Activated CD8-positive, alpha-beta T cell treated with anti-CD3 and anti-CD28 coated beads for 36 hours (primary cell): ENCODE results near the gene SOAT2. TPM values are rescaled to one million over a fixed set of nuclear protein-coding genes. Genes with fewer than 3 reads are reported as not detected.

ENCODE experiments used
- ATAC-seq: fragments of 200-7000 bp; cut with Tn5 transposase; one replicate; pipeline ENCODE4 v1.10.0; 2021; ENCODE audit warnings: mild to moderate bottlenecking, moderate library complexity
- CTCF ChIA-PET: fragments of 350-600 bp; sonication (Branson Sonifier 250); formaldehyde crosslinking; loops from one replicate; lab custom pipeline; 2021; ENCODE audit warnings: antibody characterized with exemption; lab: Charles Lee
- POLR2A ChIA-PET: fragments of 350-600 bp; sonication (Branson Sonifier 250); formaldehyde crosslinking; loops from one replicate; lab custom pipeline; 2021; ENCODE audit warnings: antibody characterized with exemption; lab: Charles Lee
- DNase-seq: peaks from one replicate; pipeline ENCODE4 v3.0.0-alpha.2; 2020
- H3K27ac Mint-ChIP-seq: one replicate; pipeline ENCODE4 v1.8.0; 2021; ENCODE audit warnings: mild to moderate bottlenecking, mixed read lengths
- H3K27me3 Mint-ChIP-seq: one replicate; pipeline ENCODE4 v1.8.0; 2021; ENCODE audit warnings: mixed read lengths
- H3K36me3 Mint-ChIP-seq: one replicate; pipeline ENCODE4 v1.8.0; 2021; ENCODE audit warnings: low read depth, mixed read lengths
- H3K4me1 Mint-ChIP-seq: one replicate; pipeline ENCODE4 v1.8.0; 2021; ENCODE audit warnings: low read depth, mixed read lengths
- H3K4me3 Mint-ChIP-seq: one replicate; pipeline ENCODE4 v1.8.0; 2021; ENCODE audit warnings: mild to moderate bottlenecking, moderate library complexity, mixed read lengths
- H3K9me3 Mint-ChIP-seq: one replicate; pipeline ENCODE4 v1.8.0; 2021; ENCODE audit warnings: mixed read lengths
- intact Hi-C: fragments of 100-400 bp; cut with micrococcal nuclease; formaldehyde crosslinking; loops from one replicate; pipeline ENCODE4 v1.10.0; 2022
- total RNA-seq, 2 experiments: library from RNA; stranded (reverse); gene quantifications; one replicate each; pipeline ENCODE4 v1.2.3, GENCODE V29; 2021
- TF ChIP-seq, protein P1 (sequence below): fragments of 200-600 bp; IDR thresholded peaks from one replicate; pipeline ENCODE4 v1.8.0; 2022; ENCODE audit warnings: antibody characterized with exemption, mild to moderate bottlenecking

The SOAT2 gene
- total RNA-seq, 2 experiments from 2014 or later: 5.3 to 6.7 TPM

DNA sequence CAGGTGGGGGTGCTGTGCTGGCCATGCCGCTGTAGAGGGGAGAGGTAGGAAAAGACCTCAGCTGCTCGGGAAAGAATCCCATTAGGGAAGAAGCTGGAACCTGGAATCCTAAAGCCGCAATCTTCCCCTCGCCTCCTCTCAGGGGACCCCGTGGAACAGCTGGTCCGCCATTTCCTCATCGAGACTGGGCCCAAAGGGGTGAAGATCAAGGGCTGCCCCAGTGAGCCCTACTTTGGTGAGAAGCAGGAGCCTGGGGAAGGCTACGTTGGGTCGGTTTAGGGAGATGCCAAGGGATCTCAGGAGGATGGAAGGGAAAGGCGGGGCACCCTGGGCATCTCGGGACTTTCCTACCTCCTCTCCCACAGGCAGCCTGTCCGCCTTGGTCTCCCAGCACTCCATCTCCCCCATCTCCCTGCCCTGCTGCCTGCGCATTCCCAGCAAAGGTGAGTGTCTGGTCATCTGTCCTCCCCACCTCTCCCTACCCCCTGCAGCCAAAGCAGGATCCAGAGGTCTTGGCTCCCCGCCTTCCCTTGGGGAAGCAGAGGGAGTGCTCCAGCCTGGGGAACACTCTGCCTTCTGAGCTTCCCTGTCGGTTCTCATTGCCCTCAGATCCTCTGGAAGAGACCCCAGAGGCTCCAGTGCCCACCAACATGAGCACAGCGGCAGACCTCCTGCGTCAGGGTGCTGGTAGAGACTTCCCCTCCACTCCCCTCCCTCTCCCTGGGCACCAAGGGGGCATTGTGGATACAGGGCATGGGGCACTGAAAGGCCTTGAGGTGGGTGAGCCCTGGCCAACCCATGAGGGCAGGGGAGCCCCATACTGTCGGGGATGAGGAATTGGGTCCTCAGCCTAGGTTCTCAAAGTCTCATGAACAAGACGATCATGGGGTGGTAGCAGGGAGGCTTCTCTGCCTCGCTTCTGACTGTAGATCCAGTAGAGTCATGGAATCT, 41.0 kb upstream of the SOAT2 start:
- TF ChIP-seq, protein P1, sequence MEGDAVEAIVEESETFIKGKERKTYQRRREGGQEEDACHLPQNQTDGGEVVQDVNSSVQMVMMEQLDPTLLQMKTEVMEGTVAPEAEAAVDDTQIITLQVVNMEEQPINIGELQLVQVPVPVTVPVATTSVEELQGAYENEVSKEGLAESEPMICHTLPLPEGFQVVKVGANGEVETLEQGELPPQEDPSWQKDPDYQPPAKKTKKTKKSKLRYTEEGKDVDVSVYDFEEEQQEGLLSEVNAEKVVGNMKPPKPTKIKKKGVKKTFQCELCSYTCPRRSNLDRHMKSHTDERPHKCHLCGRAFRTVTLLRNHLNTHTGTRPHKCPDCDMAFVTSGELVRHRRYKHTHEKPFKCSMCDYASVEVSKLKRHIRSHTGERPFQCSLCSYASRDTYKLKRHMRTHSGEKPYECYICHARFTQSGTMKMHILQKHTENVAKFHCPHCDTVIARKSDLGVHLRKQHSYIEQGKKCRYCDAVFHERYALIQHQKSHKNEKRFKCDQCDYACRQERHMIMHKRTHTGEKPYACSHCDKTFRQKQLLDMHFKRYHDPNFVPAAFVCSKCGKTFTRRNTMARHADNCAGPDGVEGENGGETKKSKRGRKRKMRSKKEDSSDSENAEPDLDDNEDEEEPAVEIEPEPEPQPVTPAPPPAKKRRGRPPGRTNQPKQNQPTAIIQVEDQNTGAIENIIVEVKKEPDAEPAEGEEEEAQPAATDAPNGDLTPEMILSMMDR: no peak
- intact Hi-C loops: no loop called here
- Mint-ChIP-seq H3K4me1 (peaks cover 10% of the 10 kb centered on the region), H3K27ac (no peak overlapping the region), H3K9me3 (no peaks in the 10 kb centered on the region), H3K4me3 (no peak overlapping the region), H3K27me3 (no peaks in the 10 kb centered on the region), H3K36me3 (peaks cover 16% of the 10 kb centered on the region)
- ATAC-seq (no peak), DNase-seq (no peak)
- POLR2A ChIA-PET: interaction anchor here (0.6 to 1.8 kb wide), 6 partner anchors 11 to 286 kb away, joined by 3 to 7 read pairs (median 3); partner anchors contain the start of gene SOAT2
- CTCF ChIA-PET: interaction anchor here (1.0 to 12.1 kb wide), 6 partner anchors 8 to 283 kb away, joined by 3 to 553 read pairs (median 5); partner anchors contain the start of genes IGFBP6, SOAT2 and SPRYD3

DNA sequence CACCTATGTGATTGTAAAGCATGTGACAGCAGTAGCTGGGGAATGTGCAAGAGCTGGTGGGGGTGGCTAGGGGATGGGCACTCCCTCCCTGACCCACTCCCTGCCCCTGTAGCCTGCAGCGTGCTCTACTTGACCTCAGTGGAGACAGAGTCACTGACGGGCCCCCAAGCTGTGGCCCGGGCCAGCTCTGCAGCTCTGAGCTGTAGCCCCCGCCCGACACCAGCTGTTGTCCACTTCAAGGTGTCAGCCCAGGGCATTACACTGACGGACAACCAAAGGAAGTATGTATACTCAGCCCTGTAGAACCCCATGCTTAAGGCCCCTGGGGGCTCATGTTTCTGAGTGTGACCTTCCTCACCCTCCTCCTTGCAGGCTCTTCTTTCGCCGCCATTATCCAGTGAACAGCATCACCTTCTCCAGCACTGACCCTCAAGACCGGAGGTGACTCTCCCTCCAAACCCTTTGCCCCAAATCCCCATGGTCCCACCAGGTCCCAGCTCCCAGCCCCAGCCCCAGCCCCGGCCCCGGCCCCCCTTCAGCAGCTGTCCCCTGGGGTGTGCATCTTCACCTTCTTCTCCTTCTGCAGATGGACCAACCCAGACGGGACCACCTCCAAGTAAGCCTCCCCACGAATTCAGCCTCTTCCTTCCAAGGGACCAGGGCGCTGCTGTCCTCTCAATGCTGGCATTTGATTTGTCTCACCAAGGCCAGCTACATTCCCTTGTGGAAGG, 40.1 kb upstream of the SOAT2 start:
- DNase-seq: no peak

DNA sequence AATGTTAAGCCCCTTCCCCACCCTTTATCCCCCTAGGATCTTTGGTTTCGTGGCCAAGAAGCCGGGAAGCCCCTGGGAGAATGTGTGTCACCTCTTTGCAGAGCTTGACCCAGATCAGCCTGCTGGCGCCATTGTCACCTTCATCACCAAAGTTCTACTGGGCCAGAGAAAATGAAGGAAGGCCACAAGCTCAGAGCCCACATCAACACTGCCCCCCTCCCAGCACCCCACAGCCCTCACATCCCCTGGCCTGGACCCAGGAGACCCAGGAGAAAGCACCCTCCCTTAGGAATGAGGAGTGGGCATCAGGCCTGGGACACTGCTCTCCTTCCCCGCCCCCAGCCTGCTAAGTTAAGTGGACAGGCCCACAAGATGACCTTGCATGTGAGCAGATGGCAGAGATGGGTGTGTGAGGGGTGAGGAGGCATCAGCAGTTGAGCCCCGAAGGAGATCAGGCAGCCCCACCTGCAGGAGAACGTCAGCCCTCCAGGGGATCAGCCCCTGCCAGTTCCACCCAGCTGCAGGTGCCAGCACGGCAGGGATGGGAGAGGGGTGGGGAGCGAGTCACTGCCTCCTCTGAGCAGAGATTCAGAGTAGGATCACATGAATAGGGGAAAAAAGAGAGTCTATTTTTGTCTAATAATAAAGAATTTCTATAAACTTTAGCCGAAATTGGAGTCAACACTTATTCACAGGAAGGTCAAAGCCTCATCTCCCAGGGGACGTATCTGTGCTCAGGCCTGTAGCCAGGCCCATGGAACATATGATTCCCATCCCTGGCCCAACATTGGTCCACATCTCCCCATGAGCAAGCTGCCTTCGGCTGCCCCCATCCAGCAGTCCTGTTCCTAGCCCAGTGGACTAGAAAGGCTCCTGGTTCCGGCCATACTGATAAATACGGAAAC, 39.3 kb upstream of the SOAT2 start:
- no peak overlapping the region for H3K4me3 Mint-ChIP-seq
- POLR2A ChIA-PET: interaction anchor here (0.8 to 5.6 kb wide), 5 partner anchors 9 to 39 kb away, joined by 3 to 37 read pairs (median 4); partner anchors contain the start of gene SPRYD3
- intact Hi-C loops: no loop called here
- CTCF ChIA-PET: interaction anchor here (0.7 to 12.1 kb wide), 6 partner anchors 9 to 136 kb away, joined by 3 to 553 read pairs (median 28); partner anchors contain the start of genes IGFBP6, SOAT2 and SPRYD3
- no peaks in the 10 kb centered on the region for H3K27me3 Mint-ChIP-seq
- peaks cover 16% of the 10 kb centered on the region for H3K36me3 Mint-ChIP-seq
- DNase-seq (no peak), ATAC-seq (no peak)
- TF ChIP-seq, protein P1: no peak
- H3K4me1 Mint-ChIP-seq: peaks cover 11% of the 10 kb centered on the region
- no peak overlapping the region for H3K27ac Mint-ChIP-seq
- H3K9me3 Mint-ChIP-seq: no peaks in the 10 kb centered on the region

More for the DNA sequence above, 40.1 kb upstream of the SOAT2 start:
- TF ChIP-seq, protein P1: no peak
- Mint-ChIP-seq H3K27ac (no peak overlapping the region), H3K4me1 (peaks cover 10% of the 10 kb centered on the region), H3K36me3 (peaks cover 16% of the 10 kb centered on the region), H3K9me3 (no peaks in the 10 kb centered on the region), H3K27me3 (no peaks in the 10 kb centered on the region), H3K4me3 (no peak overlapping the region)
- no peak for ATAC-seq
- CTCF ChIA-PET: interaction anchor here (0.7 to 12.1 kb wide), 4 partner anchors 8 to 282 kb away, joined by 3 to 553 read pairs (median 48); partner anchors contain the start of genes IGFBP6, SOAT2 and SPRYD3
- POLR2A ChIA-PET: interaction anchor here (0.8 to 1.2 kb wide), 2 partner anchors 11 to 14 kb away, joined by 3 read pairs; no protein-coding TSS in a partner anchor
- intact Hi-C loops: no loop called here

DNA sequence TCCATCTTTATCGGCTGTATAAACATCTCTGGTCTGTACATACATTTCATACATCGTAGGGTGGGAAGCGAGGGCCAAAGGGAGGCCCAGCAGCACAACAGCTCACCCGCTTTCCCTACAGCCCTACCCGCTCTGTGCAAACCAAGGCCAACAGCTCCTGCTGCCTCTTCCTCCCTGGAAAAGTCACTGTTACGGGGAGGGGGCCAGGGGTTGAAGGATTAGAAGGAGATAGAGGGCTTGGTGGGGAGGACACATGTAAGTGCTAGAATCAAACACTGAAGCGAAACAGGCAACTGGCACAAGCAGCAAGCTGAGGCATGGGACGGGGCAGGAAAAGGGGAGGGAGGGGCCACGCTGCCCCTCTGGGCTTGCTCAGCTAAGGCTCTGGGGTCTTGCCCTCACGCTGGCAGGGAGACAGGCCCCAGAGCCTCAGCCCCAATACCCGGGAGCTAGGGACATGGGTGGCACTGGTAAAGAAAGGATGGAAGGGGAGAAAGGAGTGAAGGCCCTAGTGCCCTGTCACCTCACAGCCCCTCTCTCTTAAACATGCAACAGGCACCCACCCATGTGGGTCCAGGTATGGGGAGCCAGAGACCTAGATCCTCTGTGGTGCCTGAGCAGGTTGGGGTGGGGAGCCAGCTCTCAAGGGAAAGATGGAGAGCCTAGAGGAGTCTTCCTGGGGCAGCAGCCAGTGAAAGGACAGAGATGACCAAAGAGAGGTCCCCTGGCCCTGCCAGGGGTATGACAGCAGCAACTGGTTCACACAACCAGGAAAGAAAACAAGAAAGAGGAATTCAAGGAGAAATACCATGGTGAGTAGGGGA, 38.5 kb upstream of the SOAT2 start:
- H3K27ac Mint-ChIP-seq: no peak overlapping the region
- H3K36me3 Mint-ChIP-seq: peaks cover 16% of the 10 kb centered on the region
- intact Hi-C loops: no loop called here
- POLR2A ChIA-PET: interaction anchor here (0.7 to 5.6 kb wide), 7 partner anchors 10 to 117 kb away, joined by 3 to 37 read pairs (median 5); partner anchors contain the start of genes IGFBP6 and SPRYD3
- H3K9me3 Mint-ChIP-seq: no peaks in the 10 kb centered on the region
- ATAC-seq: no peak
- DNase-seq: no peak
- no peak overlapping the region for H3K4me3 Mint-ChIP-seq
- TF ChIP-seq, protein P1: no peak
- no peaks in the 10 kb centered on the region for H3K27me3 Mint-ChIP-seq
- H3K4me1 Mint-ChIP-seq: peaks cover 12% of the 10 kb centered on the region
- CTCF ChIA-PET: interaction anchor here (0.7 to 12.1 kb wide), 28 partner anchors 10 to 281 kb away, joined by 3 to 553 read pairs (median 5); partner anchors contain the start of genes CSAD, EIF4B, IGFBP6 and ITGB7
